GM19193 (cell line): ENCODE data around the gene NOSTRIN.

Source experiments
- POLR2A ChIP-seq: IDR thresholded peaks from 4 replicates; pipeline ENCODE4 v1.6.1; 2011; ENCODE audit not compliant: insufficient read depth, insufficient read length; ENCODE audit errors: extremely low read depth

Gene NOSTRIN

DNA sequence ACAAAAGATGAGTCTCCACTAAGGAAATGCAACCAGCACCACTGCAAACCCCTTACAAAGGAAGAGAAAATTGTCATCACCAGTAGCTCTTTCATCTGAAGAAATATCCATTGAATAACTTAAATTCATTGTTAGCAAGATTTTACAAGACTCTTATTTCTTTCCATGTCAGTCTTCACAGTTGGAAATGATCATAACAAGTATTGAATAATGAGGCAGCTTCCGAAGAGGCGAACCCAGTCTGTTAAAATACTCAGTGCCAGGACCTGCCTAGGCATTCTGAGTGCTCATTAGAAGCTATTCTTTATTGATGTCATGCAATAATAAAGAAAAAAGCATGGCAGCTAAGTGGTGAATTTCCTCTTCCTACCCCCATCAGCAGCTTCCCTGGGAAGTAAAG is 33.5 kb downstream of the NOSTRIN start:
- no peak for TF ChIP-seq POLR2A

DNA sequence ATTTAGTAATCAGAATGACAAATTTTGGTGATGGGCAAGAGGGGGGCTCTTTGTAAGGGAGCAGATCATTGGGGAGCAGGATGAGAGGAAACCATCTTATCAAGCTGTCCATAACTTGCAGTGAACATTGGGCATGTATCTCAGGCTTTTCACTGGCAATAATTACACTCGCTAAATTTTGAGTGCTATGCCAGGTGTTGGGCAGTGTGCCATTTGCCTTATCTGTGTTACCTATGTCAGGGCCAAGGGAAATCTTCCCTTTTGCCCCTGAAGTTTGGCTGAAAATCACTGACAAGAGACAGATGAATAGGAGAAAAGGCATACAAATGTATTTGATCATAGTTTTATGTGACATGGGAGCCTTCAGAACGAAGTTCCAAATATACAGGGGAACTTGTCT is 39.0 kb downstream of the NOSTRIN start:
- no peak for TF ChIP-seq POLR2A

DNA sequence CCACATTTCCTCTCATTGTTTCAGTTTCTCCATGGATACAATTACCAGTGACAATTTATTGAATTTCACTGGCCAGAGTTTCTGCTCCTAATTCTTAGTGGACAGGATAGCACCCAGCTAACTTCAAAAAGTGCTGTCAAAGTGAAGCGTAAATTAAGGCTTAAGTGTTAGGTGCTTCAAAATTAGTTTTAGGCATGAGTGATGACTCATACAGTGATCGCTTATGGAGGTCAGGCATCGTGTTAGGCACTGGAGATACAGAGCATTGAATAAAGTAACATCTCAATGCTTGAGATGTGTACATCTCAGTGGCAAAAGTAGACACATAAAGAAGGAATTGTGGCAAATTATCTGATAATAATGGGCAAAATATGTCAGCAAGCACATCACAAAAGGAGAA is 40.8 kb downstream of the NOSTRIN start:
- no peak for TF ChIP-seq POLR2A

DNA sequence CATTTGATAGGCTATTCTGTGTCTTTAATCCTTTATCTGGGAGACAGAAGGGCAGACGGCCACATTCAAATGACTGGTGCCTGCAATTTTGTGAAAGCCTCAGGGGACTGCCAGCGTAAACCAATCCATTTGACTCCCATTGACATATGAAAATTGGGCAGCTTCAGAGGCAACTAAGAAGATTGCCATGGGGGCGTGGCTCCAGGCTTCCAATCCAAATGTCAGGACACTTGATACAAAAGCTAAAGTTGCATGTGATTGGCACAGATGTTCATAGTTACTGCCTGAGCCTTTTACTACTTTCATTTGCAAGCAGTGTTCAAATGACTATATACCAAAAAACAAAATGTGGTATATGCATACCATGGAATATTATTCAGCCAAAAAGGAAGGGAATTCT is 45.8 kb downstream of the NOSTRIN start:
- no peak for TF ChIP-seq POLR2A

DNA sequence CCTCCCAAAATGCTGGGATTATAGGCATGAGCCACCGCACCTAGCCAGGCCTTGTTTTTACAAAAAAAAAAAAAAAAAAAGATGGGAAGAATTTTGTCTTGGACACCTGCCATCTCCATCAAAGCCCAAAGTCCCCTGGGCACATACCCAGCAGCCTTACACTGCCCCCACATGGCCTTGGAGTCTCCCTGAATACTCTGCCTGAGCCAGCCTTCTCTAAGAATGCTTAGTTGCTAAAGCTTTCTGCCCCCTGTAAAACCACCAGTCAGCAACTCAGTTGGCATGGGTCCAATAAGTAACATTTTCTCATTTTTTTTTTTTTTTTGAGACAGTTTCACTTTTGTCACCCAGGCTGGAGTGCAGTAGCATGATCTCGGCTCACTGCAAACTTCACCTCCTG is 47.2 kb downstream of the NOSTRIN start:
- TF ChIP-seq POLR2A, result no peak

DNA sequence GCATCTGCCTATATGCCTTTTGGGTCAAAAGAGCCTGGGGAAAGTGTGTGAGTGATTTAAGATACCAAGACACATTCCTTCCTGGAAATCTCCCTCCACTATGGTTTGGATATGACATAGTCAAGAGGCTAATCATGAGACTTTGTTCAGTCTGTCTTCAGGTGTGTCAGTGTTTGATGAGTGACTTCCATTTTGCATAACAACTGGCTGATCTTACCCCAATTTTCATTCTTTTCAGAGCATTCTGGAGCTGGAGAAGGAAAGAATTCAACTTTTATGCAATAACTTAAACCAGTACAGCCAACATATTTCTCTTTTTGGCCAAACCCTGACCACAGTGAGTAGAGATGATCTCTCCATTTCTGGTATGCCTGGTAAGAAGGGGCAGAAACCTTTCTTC is 48.4 kb downstream of the NOSTRIN start:
- no peak for TF ChIP-seq POLR2A

DNA sequence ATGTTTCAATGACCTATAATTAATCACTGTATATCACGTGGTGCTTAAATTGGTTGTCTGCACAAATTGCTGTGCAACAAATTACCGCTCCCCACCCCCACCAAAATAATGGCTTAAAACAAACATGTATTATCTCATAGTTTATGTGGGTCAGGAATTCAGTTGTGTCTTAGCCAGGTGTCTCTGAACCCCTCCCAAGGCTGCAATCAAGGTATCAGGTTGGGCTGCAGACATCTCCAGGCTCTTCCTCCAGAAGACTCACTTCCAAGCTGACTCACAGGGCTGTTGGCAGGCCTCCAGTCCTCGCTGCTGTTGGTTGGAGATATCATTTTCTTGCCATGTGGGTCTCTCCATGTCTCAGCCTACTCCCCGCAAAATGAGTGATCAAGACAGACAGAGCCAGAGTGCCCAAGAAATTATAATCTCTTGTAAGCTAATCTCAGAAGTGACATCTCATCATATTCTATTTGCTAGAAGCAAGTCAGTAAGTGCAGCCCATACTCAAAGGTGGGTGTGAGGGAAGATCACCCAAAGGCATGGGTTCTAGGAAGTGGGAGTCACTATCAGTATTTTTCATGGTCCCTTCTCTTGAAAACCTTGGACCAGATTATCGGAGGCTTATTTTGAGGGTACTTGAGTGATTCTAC is 49.4 kb downstream of the NOSTRIN start:
- no peak for TF ChIP-seq POLR2A

DNA sequence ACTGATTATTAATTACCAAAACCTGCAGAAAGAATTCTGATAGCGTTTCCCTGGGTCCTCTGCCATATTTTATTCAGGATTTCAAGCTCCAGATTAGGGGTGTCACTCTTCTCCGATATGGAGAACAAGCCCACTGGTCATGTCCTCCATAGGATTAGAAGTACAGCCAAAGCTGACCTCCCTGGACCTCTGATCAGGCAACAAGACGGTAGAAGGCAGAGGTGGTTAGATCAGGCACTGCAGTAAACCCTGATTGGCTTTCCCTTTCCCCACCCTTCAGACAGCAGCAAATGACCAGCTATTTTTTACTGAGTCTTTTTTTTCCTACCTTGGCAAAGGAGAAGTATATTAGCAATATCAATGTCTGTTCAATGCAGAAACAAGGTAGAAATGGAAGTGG is 50.0 kb downstream of the NOSTRIN start:
- no peak for TF ChIP-seq POLR2A

DNA sequence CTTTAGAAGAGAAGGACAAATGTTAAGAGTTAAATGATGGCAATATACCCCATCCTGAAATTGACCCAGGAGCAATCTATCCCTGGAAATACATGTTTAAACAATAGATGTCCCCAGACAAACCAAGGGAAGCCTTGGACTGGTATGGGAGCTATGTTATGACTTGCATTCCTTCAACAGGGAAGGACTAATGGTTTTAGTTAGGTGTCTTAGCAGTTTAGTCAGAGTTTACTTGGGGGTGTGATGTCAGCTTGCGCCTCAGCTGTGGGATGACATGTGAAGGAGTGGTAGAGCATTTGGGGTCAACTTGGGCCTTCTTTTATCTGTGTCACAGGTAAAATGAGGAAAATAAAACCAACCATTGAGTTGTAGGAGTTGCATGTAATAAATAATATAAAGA is 51.0 kb downstream of the NOSTRIN start:
- no peak for TF ChIP-seq POLR2A

DNA sequence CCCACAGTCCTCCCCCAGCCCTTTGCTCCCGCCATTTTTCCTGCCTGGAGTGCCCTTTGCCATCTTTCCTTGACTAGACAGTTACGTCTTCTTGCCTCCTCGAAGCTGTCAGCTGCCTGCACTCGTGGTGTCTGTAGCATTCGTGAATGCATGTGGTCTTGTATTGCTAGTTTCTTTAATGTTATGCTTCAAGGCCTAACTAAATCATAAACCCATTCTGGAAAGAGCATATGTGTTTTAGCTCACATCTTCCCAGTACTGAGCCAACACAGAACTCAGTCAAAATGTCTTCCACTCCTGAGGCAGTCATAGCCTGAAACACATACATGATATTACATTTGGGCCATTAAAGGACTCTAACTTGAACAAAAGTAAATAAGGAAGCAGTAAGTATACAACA is 52.2 kb downstream of the NOSTRIN start:
- no peak for TF ChIP-seq POLR2A

DNA sequence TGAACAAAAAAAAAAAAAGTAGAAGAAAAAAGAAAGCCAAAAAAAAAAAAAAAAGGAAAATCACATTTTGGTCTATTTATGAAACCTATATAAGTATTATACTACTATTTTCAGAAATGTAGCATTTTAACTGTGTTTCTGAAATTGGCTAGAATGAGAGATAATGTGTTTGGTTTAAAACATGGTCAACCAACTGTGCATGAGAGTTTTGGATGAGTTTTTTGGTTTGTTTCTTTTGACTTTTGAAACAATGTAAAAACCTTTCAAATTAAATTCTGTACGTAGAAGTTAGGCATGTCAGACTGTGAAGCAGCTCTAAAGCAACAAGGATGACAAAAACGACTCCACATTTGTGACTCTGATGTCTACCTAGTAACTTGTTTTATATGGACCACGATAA is 53.2 kb downstream of the NOSTRIN start:
- TF ChIP-seq POLR2A, result no peak

DNA sequence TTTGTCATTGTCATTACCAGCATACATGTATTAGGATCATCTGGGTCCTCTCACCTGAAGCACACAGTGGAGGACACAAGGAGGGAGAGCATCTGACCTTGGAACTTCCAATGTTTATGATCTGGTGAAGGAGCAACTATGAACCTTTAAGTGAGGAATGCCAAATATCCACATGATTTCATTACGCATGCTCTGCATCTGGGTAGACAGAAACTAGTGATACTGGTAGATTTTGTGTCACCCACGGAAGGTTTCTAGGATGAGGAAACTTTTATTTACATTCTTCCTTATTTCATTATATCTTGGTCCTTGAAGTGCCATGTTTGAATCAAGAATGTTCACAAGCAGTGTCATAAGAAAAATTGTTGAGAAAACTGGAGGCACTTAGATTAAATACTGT is 55.7 kb downstream of the NOSTRIN start:
- no peak for TF ChIP-seq POLR2A

DNA sequence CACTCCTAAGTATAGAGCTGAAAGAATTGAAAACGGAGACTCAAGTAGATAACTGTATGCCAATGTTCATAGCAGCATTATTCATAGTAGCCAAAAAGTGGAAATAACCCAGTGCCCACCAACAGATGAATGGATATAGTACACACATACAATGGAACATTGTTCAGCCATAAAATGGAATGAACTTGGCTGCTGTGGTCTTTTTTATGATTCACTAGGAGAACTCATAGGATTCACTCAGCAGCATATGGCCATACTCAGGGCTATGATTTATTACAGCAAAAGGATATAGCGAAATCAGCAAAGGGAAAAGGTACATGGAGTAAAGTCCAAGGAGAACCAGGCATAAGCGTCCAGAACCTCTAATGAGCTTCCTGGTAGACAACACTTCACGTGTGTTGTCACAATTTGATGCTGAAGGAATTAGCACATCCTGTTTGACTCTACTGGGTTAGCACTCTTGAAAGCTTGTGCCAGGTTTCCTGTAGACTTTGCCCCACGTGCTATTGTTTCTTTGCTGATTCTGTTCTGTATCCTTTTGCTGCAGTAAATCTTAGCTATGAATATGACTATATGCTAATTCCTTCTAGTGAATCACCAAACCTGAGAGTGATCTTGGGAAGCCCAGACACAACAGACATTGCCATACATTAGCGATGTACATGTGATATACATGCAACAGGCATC is 72.1 kb downstream of the NOSTRIN start:
- no peak for TF ChIP-seq POLR2A

DNA sequence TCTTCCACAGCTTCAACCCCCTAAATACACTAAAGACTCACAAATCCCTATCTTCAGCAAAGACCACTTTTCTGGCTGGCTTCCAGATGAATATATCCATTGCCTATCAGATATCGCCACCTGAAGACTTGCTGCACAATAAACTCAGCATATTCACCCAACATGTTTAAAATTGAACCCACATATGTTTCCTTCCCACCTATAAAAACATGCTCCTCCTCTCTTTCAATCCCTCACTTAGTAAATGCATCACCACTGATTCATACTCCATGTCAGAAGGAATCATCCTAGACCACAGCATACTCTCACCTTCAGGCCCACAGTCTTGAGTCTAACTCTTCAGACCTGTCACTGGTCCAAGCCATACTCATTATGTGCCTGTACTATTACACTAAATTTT is 82.5 kb downstream of the NOSTRIN start:
- TF ChIP-seq POLR2A, result no peak

DNA sequence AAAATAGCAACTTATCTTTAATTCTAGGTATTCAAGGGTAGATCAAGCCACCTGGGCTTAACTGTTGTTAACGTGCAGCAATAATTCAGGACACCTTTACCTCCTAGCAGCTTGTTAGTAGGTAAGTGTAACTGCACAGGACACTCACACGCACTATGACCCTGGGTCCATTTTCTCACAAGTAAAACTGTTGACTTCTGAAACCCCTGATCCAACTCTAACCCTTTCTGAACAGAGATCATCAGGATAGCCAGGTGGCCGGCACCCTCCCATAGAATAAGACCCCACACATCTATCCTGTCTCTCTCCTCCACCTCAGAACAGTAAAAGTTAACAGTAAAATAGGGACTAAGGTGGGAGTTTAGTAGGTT is 87.2 kb downstream of the NOSTRIN start:
- TF ChIP-seq POLR2A, result no peak

DNA sequence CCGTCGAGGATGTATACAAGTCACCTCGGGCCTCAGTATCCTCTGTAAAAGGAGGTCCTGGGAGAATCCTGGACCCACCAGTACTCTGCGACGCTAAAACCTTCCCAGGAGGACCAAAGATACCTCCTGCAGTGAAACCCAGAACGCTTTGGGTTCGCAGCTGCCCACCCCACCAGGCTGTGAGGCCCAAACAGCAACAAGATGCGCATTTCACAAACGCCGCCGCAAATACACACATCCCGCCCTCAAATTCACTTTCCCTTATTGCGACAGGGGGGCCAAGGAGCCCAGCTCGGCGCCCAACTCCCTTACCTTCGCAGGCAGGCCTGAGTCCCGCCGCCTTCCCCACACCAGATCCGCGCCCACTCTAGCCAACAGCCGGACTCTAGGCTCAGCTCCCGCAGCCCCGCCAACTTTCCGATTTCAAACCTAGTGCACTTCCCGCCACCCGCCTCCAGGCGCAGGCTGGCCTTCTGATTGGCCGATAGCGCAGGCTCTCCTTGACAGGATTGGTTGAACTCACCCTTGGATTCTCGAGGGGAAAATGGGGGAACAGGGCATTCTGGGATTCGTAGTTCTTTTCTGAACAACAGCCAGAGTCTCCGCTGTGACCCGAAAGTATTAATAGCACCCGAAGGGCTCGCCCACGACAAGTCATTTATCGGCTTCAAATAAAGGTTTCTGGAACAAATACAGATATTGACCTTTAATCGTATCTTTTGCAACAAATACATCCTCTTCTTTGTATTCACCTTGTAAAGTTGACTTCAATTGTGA is 87.8 kb downstream of the NOSTRIN start, which contains the start of gene SPC25:
SPC25 (minus strand) TSS at position 425 of the 777 bp plus-strand sequence. CDS start 911 bp downstream, outside the sequence.
- peak; percentile 58 for TF ChIP-seq POLR2A
